Ectodermal cell (in vitro differentiated cells): ENCODE measurements around the gene CDKN1A.

ENCODE experiments used
- H3K27ac ChIP-seq: 2 replicates; pipeline ENCODE4 v1.7.0; 2013; ENCODE audit warnings: mild to moderate bottlenecking, low read depth, low read length; ENCODE audit not compliant: insufficient read depth, poor library complexity, severe bottlenecking
- H3K27me3 ChIP-seq: 2 replicates; pipeline ENCODE4 v1.7.0; 2013; ENCODE audit warnings: mild to moderate bottlenecking, low read length; ENCODE audit not compliant: insufficient read depth, control insufficient read depth, poor library complexity, severe bottlenecking
- H3K36me3 ChIP-seq: one replicate; pipeline ENCODE4 v1.7.0; 2013; ENCODE audit warnings: low read length; ENCODE audit not compliant: control insufficient read depth, insufficient read depth
- H3K4me1 ChIP-seq: one replicate; pipeline ENCODE4 v1.7.0; 2013; ENCODE audit warnings: low read length; ENCODE audit not compliant: control insufficient read depth, insufficient read depth
- H3K4me3 ChIP-seq: 2 replicates; pipeline ENCODE4 v1.7.0; 2013; ENCODE audit warnings: low read depth, low read length, control low read depth; ENCODE audit not compliant: insufficient read depth
- H3K9me3 ChIP-seq: 2 replicates; pipeline ENCODE4 v1.7.0; 2013; ENCODE audit warnings: mild to moderate bottlenecking, low read length, moderate library complexity; ENCODE audit not compliant: control insufficient read depth
- WGBS, 2 experiments: methylation state at CpG; one replicate each; pipeline ENCODE4 v1.1.7; 2013; ENCODE audit warnings: missing lambda C conversion rate in 2 of 2; 5-methylcytosine and 5-hydroxymethylcytosine counted together

Gene CDKN1A

GRCh38 chr6:36685926-36686667 lies 7.6 kb downstream of the CDKN1A start:
- H3K27me3 ChIP-seq: no peaks in the 10 kb centered on the region
- no peaks in the 10 kb centered on the region for H3K4me1 ChIP-seq
- H3K4me3 ChIP-seq: no peak overlapping the region
- H3K27ac ChIP-seq: no peak overlapping the region
- H3K36me3 ChIP-seq: no peaks in the 10 kb centered on the region
- H3K9me3 ChIP-seq: no peaks in the 10 kb centered on the region
- 91 to 92% methylated on average over 9 to 11 of the region's 11 CpGs for WGBS, 2 experiments

- no peak overlapping the region for H3K27ac ChIP-seq
- H3K27me3 ChIP-seq: no peaks in the 10 kb centered on the region
- no peaks in the 10 kb centered on the region for H3K4me1 ChIP-seq
- no peaks in the 10 kb centered on the region for H3K9me3 ChIP-seq
- 95% methylated on average over 9 to 10 of the region's 10 CpGs for WGBS, 2 experiments
- H3K36me3 ChIP-seq: no peaks in the 10 kb centered on the region
- H3K4me3 ChIP-seq: no peak overlapping the region
Measured at GRCh38 chr6:36686668-36687513, 8.4 kb downstream of the CDKN1A start.

- Histone ChIP-seq H3K27ac (no peak overlapping the region), H3K4me3 (no peak overlapping the region), H3K36me3 (no peaks in the 10 kb centered on the region), H3K27me3 (no peaks in the 10 kb centered on the region), H3K9me3 (no peaks in the 10 kb centered on the region), H3K4me1 (no peaks in the 10 kb centered on the region)
- WGBS, 2 experiments: 94% methylated on average over 6 of the region's 6 CpGs
Measured at GRCh38 chr6:36688063-36688738, 9.7 kb downstream of the CDKN1A start.

- Histone ChIP-seq H3K27ac (no peak overlapping the region), H3K9me3 (no peaks in the 10 kb centered on the region), H3K27me3 (no peaks in the 10 kb centered on the region), H3K36me3 (no peaks in the 10 kb centered on the region), H3K4me3 (no peak overlapping the region), H3K4me1 (no peaks in the 10 kb centered on the region)
- 90 to 91% methylated on average over 5 of the region's 5 CpGs for WGBS, 2 experiments
Measured at GRCh38 chr6:36688739-36689075, 10.2 kb downstream of the CDKN1A start.

GRCh38 chr6:36691011-36691410 lies 12.5 kb downstream of the CDKN1A start:
- Histone ChIP-seq H3K4me1 (no peaks in the 10 kb centered on the region), H3K36me3 (no peaks in the 10 kb centered on the region), H3K4me3 (no peak overlapping the region), H3K27ac (no peak overlapping the region), H3K9me3 (no peaks in the 10 kb centered on the region), H3K27me3 (no peaks in the 10 kb centered on the region)
- 91 to 94% methylated on average over 4 of the region's 4 CpGs for WGBS, 2 experiments

- WGBS, 2 experiments: 100% methylated on average over 2 of the region's 2 CpGs
- H3K9me3 ChIP-seq: no peaks in the 10 kb centered on the region
- no peak overlapping the region for H3K4me3 ChIP-seq
- no peaks in the 10 kb centered on the region for H3K4me1 ChIP-seq
- H3K27ac ChIP-seq: no peak overlapping the region
- H3K27me3 ChIP-seq: no peaks in the 10 kb centered on the region
- no peaks in the 10 kb centered on the region for H3K36me3 ChIP-seq
Measured at GRCh38 chr6:36691612-36692011, 13.1 kb downstream of the CDKN1A start.

GRCh38 chr6:36692220-36692619 lies 13.7 kb downstream of the CDKN1A start:
- Histone ChIP-seq H3K27me3 (no peaks in the 10 kb centered on the region), H3K9me3 (no peaks in the 10 kb centered on the region), H3K36me3 (no peaks in the 10 kb centered on the region), H3K4me1 (no peaks in the 10 kb centered on the region), H3K4me3 (no peak overlapping the region), H3K27ac (no peak overlapping the region)
- WGBS, 2 experiments: 93% methylated on average over 3 of the region's 3 CpGs

GRCh38 chr6:36692861-36693702 lies 14.6 kb downstream of the CDKN1A start:
- no peak overlapping the region for H3K27ac ChIP-seq
- H3K36me3 ChIP-seq: no peaks in the 10 kb centered on the region
- no peaks in the 10 kb centered on the region for H3K4me1 ChIP-seq
- no peak overlapping the region for H3K4me3 ChIP-seq
- 89 to 91% methylated on average over 27 of the region's 27 CpGs for WGBS, 2 experiments
- H3K9me3 ChIP-seq: no peaks in the 10 kb centered on the region
- H3K27me3 ChIP-seq: no peaks in the 10 kb centered on the region

- 91 to 93% methylated on average over 6 of the region's 6 CpGs for WGBS, 2 experiments
- Histone ChIP-seq H3K27me3 (no peaks in the 10 kb centered on the region), H3K4me1 (no peaks in the 10 kb centered on the region), H3K27ac (no peak overlapping the region), H3K4me3 (no peak overlapping the region), H3K36me3 (no peaks in the 10 kb centered on the region), H3K9me3 (no peaks in the 10 kb centered on the region)
Measured at GRCh38 chr6:36694616-36695015, 16.1 kb downstream of the CDKN1A start.
